ENCODE measurements around the gene SUB1.

Gene SUB1

DNA sequence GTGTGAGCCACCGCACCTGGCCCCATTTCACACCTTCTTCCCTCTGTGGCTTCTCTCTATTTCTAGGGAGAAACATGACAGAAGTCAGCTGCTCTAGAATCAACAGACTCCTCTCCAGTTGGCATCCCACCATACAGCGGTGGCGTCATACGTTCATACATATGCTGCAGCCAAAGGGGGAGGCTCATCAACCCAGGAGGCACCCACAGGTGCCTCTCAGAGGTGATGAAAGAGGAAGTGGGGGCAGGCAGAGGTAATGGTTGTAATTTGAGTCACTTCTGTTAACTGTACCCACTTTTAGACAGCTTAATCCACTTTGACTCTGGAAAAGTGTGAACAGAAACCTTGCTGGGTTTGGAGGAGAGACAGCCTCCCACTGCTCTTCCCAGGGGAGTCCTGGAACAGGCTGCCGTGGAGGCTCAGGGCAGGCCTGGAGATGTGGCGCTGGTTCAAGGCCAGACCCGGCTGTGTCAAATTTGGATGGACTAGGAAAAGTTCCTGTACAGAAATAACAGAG lies 47.3 kb upstream of the SUB1 start:
- H3K36me3 ChIP-seq (ENCODE audit: insufficient read depth, low read length): no peaks in the 10 kb centered on the region
- H3K9ac ChIP-seq (ENCODE audit: low read depth, low read length, poor library complexity, severe bottlenecking): no peak overlapping the region
- no peaks in the 10 kb centered on the region for H3K9me3 ChIP-seq (ENCODE audit: insufficient read depth, low read depth, low read length)
- peaks cover 9% of the 10 kb centered on the region for H3K4me1 ChIP-seq (ENCODE audit: insufficient read depth, low read length, poor library complexity, severe bottlenecking)
- no peak overlapping the region for H2AFZ ChIP-seq (ENCODE audit: low read length)
- H3K27me3 ChIP-seq (ENCODE audit: insufficient read depth, low read length, poor library complexity, severe bottlenecking): no peaks in the 10 kb centered on the region
- H3K4me2 ChIP-seq (ENCODE audit: low read depth, low read length, poor library complexity, severe bottlenecking): no peak overlapping the region
- no peak for TF ChIP-seq CTCF (conservative IDR thresholded peaks at IDR 0.05; ENCODE audit: low read length)
- TF ChIP-seq EZH2phosphoT487 (IDR thresholded peaks at IDR 0.05; ENCODE audit: borderline replicate concordance): no peak
- H3K79me2 ChIP-seq (ENCODE audit: insufficient read depth, low read length): no peaks in the 10 kb centered on the region
- no peaks in the 10 kb centered on the region for H4K20me1 ChIP-seq (ENCODE audit: insufficient read depth, low read length, poor library complexity, severe bottlenecking)
- no peaks in the 10 kb centered on the region for H3K9me2 ChIP-seq (replicated peaks; ENCODE audit: low read depth, low read length)
- H3K4me3 ChIP-seq (ENCODE audit: low read length, poor library complexity, severe bottlenecking): no peak overlapping the region
- no peaks in the 10 kb centered on the region for H3F3A ChIP-seq (ENCODE audit: low read depth)

GRCh38 chr5:32539981-32540845 lies 45.1 kb upstream of the SUB1 start:
- H3K36me3 ChIP-seq (ENCODE audit: insufficient read depth, low read length): no peaks in the 10 kb centered on the region
- H3K9me3 ChIP-seq (ENCODE audit: insufficient read depth, low read depth, low read length): no peaks in the 10 kb centered on the region
- no peaks in the 10 kb centered on the region for H3K27me3 ChIP-seq (ENCODE audit: insufficient read depth, low read length, poor library complexity, severe bottlenecking)
- H3K4me2 ChIP-seq (ENCODE audit: low read depth, low read length, poor library complexity, severe bottlenecking): no peak overlapping the region
- H2AFZ ChIP-seq (ENCODE audit: low read length): no peak overlapping the region
- no peaks in the 10 kb centered on the region for H3K9me2 ChIP-seq (replicated peaks; ENCODE audit: low read depth, low read length)
- H3K4me3 ChIP-seq (ENCODE audit: low read length, poor library complexity, severe bottlenecking): no peak overlapping the region
- no peak for TF ChIP-seq EZH2phosphoT487 (IDR thresholded peaks at IDR 0.05; ENCODE audit: borderline replicate concordance)
- TF ChIP-seq CTCF (conservative IDR thresholded peaks at IDR 0.05; ENCODE audit: low read length): no peak
- no peaks in the 10 kb centered on the region for H4K20me1 ChIP-seq (ENCODE audit: insufficient read depth, low read length, poor library complexity, severe bottlenecking)
- H3F3A ChIP-seq (ENCODE audit: low read depth): no peaks in the 10 kb centered on the region
- H3K4me1 ChIP-seq (ENCODE audit: insufficient read depth, low read length, poor library complexity, severe bottlenecking): peaks cover 9% of the 10 kb centered on the region
- H3K79me2 ChIP-seq (ENCODE audit: insufficient read depth, low read length): no peaks in the 10 kb centered on the region
- no peak overlapping the region for H3K9ac ChIP-seq (ENCODE audit: low read depth, low read length, poor library complexity, severe bottlenecking)

DNA sequence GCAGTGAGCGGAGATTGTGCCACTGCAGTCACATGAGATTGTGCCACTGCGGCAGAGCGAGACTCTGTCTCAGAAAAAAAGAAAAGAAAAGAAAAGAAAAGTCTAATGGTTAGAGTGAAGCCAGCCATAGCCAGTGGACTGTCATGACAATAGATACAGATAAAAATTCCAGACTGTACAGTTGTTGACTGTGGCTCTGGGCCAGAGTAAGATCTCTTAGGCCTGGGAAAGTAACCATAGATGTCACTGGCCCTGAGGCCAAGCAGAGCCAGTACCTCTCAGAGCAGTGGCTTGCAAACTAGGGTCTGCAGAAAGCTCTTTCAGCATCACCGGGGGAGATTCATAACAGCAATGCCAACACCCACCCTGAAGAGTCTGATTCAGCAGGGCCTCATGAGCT lies 44.1 kb upstream of the SUB1 start:
- no peaks in the 10 kb centered on the region for H3K36me3 ChIP-seq (ENCODE audit: insufficient read depth, low read length)
- H3K4me1 ChIP-seq (ENCODE audit: insufficient read depth, low read length, poor library complexity, severe bottlenecking): peaks cover 9% of the 10 kb centered on the region
- no peaks in the 10 kb centered on the region for H3K9me3 ChIP-seq (ENCODE audit: insufficient read depth, low read depth, low read length)
- H3K9ac ChIP-seq (ENCODE audit: low read depth, low read length, poor library complexity, severe bottlenecking): no peak overlapping the region
- no peaks in the 10 kb centered on the region for H3K79me2 ChIP-seq (ENCODE audit: insufficient read depth, low read length)
- no peak overlapping the region for H3K4me3 ChIP-seq (ENCODE audit: low read length, poor library complexity, severe bottlenecking)
- H4K20me1 ChIP-seq (ENCODE audit: insufficient read depth, low read length, poor library complexity, severe bottlenecking): no peaks in the 10 kb centered on the region
- no peaks in the 10 kb centered on the region for H3F3A ChIP-seq (ENCODE audit: low read depth)
- TF ChIP-seq EZH2phosphoT487 (IDR thresholded peaks at IDR 0.05; ENCODE audit: borderline replicate concordance): no peak
- no peak for TF ChIP-seq CTCF (conservative IDR thresholded peaks at IDR 0.05; ENCODE audit: low read length)
- H3K27me3 ChIP-seq (ENCODE audit: insufficient read depth, low read length, poor library complexity, severe bottlenecking): no peaks in the 10 kb centered on the region
- no peak overlapping the region for H3K4me2 ChIP-seq (ENCODE audit: low read depth, low read length, poor library complexity, severe bottlenecking)
- H2AFZ ChIP-seq (ENCODE audit: low read length): no peak overlapping the region
- H3K9me2 ChIP-seq (replicated peaks; ENCODE audit: low read depth, low read length): no peaks in the 10 kb centered on the region

All from Loucy (cell line).